K562 (cell line): ENCODE data around the gene KLHDC10. TPM values are rescaled to one million over a fixed set of nuclear protein-coding genes. Genes with fewer than 3 reads are reported as not detected.

Experiments
- ATAC-seq: fragments of 200-7000 bp; cut with Tn5 transposase; 3 replicates; pipeline ENCODE4 v1.9.1; 2020; ENCODE audit warnings: moderate library complexity
- BruUV-seq: library from RNA; stranded (reverse); fragments of 400-500 nt; replicated peaks from 2 replicates; lab custom pipeline; 2021; lab: Mats Ljungman, UMichigan
- CTCF ChIA-PET: fragments of 300-600 bp; formaldehyde crosslinking; extraction: SDS; loops from one replicate; lab custom pipeline; 2021; ENCODE audit warnings: low intra/inter-chr PET ratio; lab: Yijun Ruan, JAX
- POLR2A ChIA-PET: fragments of 300-600, 350-650 bp; sonication (Branson Sonifier 250); formaldehyde crosslinking; extraction: SDS; loops from one replicate; lab custom pipeline; 2021; ENCODE audit warnings: antibody characterized with exemption, inconsistent platforms; lab: Yijun Ruan, JAX
- DNase-seq, 4 experiments: peaks; one replicate each; pipeline versions ENCODE4 v3.0.0 to v3.0.0-alpha.2; 2011 to 2018; ENCODE audit warnings: low spot score in 3 of 4, mixed read lengths in 3 of 4; ENCODE audit errors: extremely low read depth in 1 of 4
- FAIRE-seq: peaks from 2 replicates; lab custom pipeline; 2011; peaks lifted over from hg19 to GRCh38; lab: Jason Lieb, UNC
- H2AFZ ChIP-seq: 2 replicates; pipeline ENCODE4 v1.6.0; 2011; ENCODE audit warnings: low read depth, low read length, control low read depth, inconsistent platforms
- H3K27ac ChIP-seq: fragments of 200-600 bp; 3 replicates; pipeline ENCODE4 v1.8.0; 2011; ENCODE audit warnings: low read depth, mild to moderate bottlenecking, control low read depth, inconsistent platforms, low read length, moderate library complexity, mixed read lengths; ENCODE audit errors: extremely low read depth
- H3K27me3 ChIP-seq, 2 experiments: fragments of 300-600 bp in 1 of 2; 2 replicates in 1 of 2; 3 replicates in 1 of 2; pipeline versions ENCODE4 v1.6.0 to v1.8.0; 2011; ENCODE audit warnings: inconsistent platforms in 2 of 2, low read length in 2 of 2, mild to moderate bottlenecking in 1 of 2, mixed read lengths in 1 of 2, moderate library complexity in 1 of 2; ENCODE audit not compliant: control insufficient read depth in 2 of 2, insufficient read depth in 2 of 2
- H3K36me3 ChIP-seq: fragments of 300-600 bp; 3 replicates; pipeline ENCODE4 v1.8.0; 2011; ENCODE audit warnings: mild to moderate bottlenecking, low read length, inconsistent platforms; ENCODE audit not compliant: control insufficient read depth, insufficient read depth
- H3K4me1 ChIP-seq, 2 experiments: fragments of 200-600 bp in 1 of 2; replicated peaks in 1 of 2; 2 replicates in 1 of 2; 3 replicates in 1 of 2; pipeline versions ENCODE4 v1.5.1 to v1.8.0; 2011; ENCODE audit warnings: inconsistent platforms in 2 of 2, low read length in 2 of 2, mild to moderate bottlenecking in 1 of 2, mixed read lengths in 1 of 2, moderate library complexity in 1 of 2; ENCODE audit not compliant: control insufficient read depth in 2 of 2, insufficient read depth in 2 of 2
- H3K4me2 ChIP-seq: 2 replicates; pipeline ENCODE4 v1.6.1; 2011; ENCODE audit warnings: low read length, control low read depth, inconsistent platforms, mixed read lengths; ENCODE audit not compliant: insufficient read depth
- H3K4me3 ChIP-seq: fragments of 200-600 bp; sonication (generic), shearing (Covaris generic); 2 replicates; pipeline ENCODE4 v1.5.1; 2016; ENCODE audit warnings: control low read depth, inconsistent platforms
- H3K79me2 ChIP-seq: fragments of 200-600 bp; 3 replicates; pipeline ENCODE4 v1.8.0; 2011; ENCODE audit warnings: low read length, inconsistent platforms; ENCODE audit not compliant: control insufficient read depth, insufficient read depth
- H3K9ac ChIP-seq, 2 experiments: 2 replicates each; pipeline versions ENCODE4 v1.6.0 to v1.6.1; 2011; ENCODE audit warnings: low read depth in 2 of 2, low read length in 2 of 2, control low read depth in 1 of 2, inconsistent platforms in 1 of 2, mild to moderate bottlenecking in 1 of 2, mixed read lengths in 1 of 2; ENCODE audit not compliant: insufficient read depth in 1 of 2
- H3K9me1 ChIP-seq: one replicate; pipeline ENCODE4 v1.6.0; 2011; ENCODE audit warnings: inconsistent platforms, mild to moderate bottlenecking, low read length, moderate library complexity; ENCODE audit not compliant: control insufficient read depth, insufficient read depth
- H3K9me3 ChIP-seq: replicated peaks from 2 replicates; pipeline ENCODE4 v1.5.1; 2011; ENCODE audit warnings: low read depth, low read length, inconsistent platforms; ENCODE audit not compliant: control insufficient read depth, insufficient read depth
- H4K20me1 ChIP-seq: replicated peaks from 2 replicates; pipeline ENCODE4 v1.6.1; 2011; ENCODE audit warnings: low read length, inconsistent platforms, mixed read lengths; ENCODE audit not compliant: control insufficient read depth, insufficient read depth
- ARID4B ChIP-seq: sonication (generic); formaldehyde crosslinking; IDR thresholded peaks from 2 replicates; pipeline ENCODE4 v1.8.0; 2022; ENCODE audit warnings: mild to moderate bottlenecking, missing genetic modification reagents
- MEIS2 ChIP-seq: fragments of 450-650 bp; IDR thresholded peaks from 2 replicates; pipeline ENCODE4 v1.6.1; 2014; ENCODE audit warnings: mild to moderate bottlenecking; ENCODE audit not compliant: partially characterized antibody
- SETDB1 ChIP-seq: IDR thresholded peaks from one replicate; pipeline ENCODE4 v1.6.1; 2012; ENCODE audit warnings: low read length, control low read depth, inconsistent platforms
- ZFX ChIP-seq: sonication (generic); formaldehyde crosslinking; IDR thresholded peaks from 2 replicates; pipeline ENCODE4 v1.8.0; 2022; ENCODE audit warnings: mild to moderate bottlenecking, missing genetic modification reagents, moderate library complexity
- ZNF263 ChIP-seq: sonication (generic); formaldehyde crosslinking; IDR thresholded peaks from 2 replicates; pipeline ENCODE4 v1.8.0; 2022; ENCODE audit warnings: mild to moderate bottlenecking, missing genetic modification reagents, borderline replicate concordance
- WGBS: fragments of 100-300 bp; shearing (Covaris generic); methylation state at CpG from one replicate; pipeline ENCODE4 v1.1.6; 2016; ENCODE audit warnings: low coverage, mixed read lengths; ENCODE audit not compliant: insufficient coverage; ENCODE audit errors: missing lambda C conversion rate; 5-methylcytosine and 5-hydroxymethylcytosine counted together
- in situ Hi-C: fragments of 300-500 bp; cut with MboI; formaldehyde crosslinking; loops from 4 replicates; pipeline ENCODE4 v1.15.0; 2018; ENCODE audit warnings: inconsistent platforms, mixed read lengths
- intact Hi-C: fragments of 100-400 bp; cut with micrococcal nuclease; formaldehyde crosslinking; loops from 2 replicates; pipeline ENCODE4 v1.14.2; 2022
- polyA plus RNA-seq, 8 experiments: library from polyadenylated mRNA; depleted of rRNA in 4 of 8; stranded (reverse) in 5 of 8; unstranded in 3 of 8; fragments of >200 nt; fragmentation: Nextera tagmentation in 2 of 8; fragmentation: Illumina TruSeq in 1 of 8; extraction: Ambion mirVana in 2 of 8; extraction: Trizol in 1 of 8; gene quantifications; 2 replicates each; pipeline versions ENCODE4 v1.2.1 to v1.2.3, GENCODE V29; 2011 to 2014; ENCODE audit warnings: inconsistent platforms in 1 of 8, missing spikeins in 1 of 8
- total RNA-seq, 7 experiments: library from RNA; depleted of rRNA in 6 of 7; stranded (reverse); fragments of >200 nt in 6 of 7; fragmentation: Illumina TruSeq in 2 of 7; extraction: Trizol in 2 of 7; gene quantifications; 2 replicates each; pipeline versions ENCODE4 v1.2.1 to v1.2.3, GENCODE V29; 2011 to 2021; ENCODE audit warnings: low replicate concordance in 1 of 7

KLHDC10 gene
- total and polyA plus RNA-seq, 9 of the 15 experiments (the other 6 are each of a cell fraction or from before 2014, with no cell fraction given) = 9.8 to 80.5 (median 31.4) TPM

GRCh38 chr7:130142654-130143333 lies 72.5 kb downstream of the KLHDC10 start:
- TF ChIP-seq ZNF263 (CRISPR knock-in tag) = peak; percentile 93
- peak; percentile 44 for TF ChIP-seq SETDB1
- no peak for TF ChIP-seq MEIS2
- peak; percentile 29; the same call in 1 of the 2 replicates for TF ChIP-seq ZFX (CRISPR knock-in tag)
- peak; percentile 75 for TF ChIP-seq ARID4B (CRISPR knock-in tag)
- peak overlapping the region; percentile 66; the same call in 2 of the 3 replicates for H3K27ac ChIP-seq
- no peaks in the 10 kb centered on the region; the same call in 2 of the 3 replicates for H3K79me2 ChIP-seq
- no peak for FAIRE-seq
- POLR2A ChIA-PET = interaction anchor here (0.7 to 2.7 kb wide), 6 partner anchors 11 to 318 kb away, joined by 3 to 12 read pairs (median 4); partner anchors contain the start of gene TMEM209
- H2AFZ ChIP-seq = no peak overlapping the region
- in situ Hi-C loops (no loop called here), intact Hi-C loops (no loop called here)
- CTCF ChIA-PET = no interaction called here
- ATAC-seq = peak; percentile 6
- H3K4me2 ChIP-seq = no peak overlapping the region; the same call in 1 of the 2 replicates
- H4K20me1 ChIP-seq = no peaks in the 10 kb centered on the region
- peaks cover 20% of the 10 kb centered on the region; the same call in 2 of the 3 replicates for H3K36me3 ChIP-seq
- H3K27me3 ChIP-seq = no peaks in the 10 kb centered on the region
- no peak for DNase-seq
- peaks cover 32 to 57% of the 10 kb centered on the region in 2 experiments for H3K4me1 ChIP-seq
- 92% methylated on average over 14 of the region's 14 CpGs for WGBS
- BruUV-seq = no TSS peak
- H3K9ac ChIP-seq = peak overlapping the region; percentile 52 to 81; a peak in 3 of 4 replicates
- no peaks in the 10 kb centered on the region for H3K9me3 ChIP-seq
- no peaks in the 10 kb centered on the region for H3K9me1 ChIP-seq
- H3K4me3 ChIP-seq = no peak overlapping the region
